ENCODE data around the gene PPCDC.
"Not testable (repeated sequence)": the region's sequence is repeated elsewhere in the genome, so short reads cannot be mapped to it uniquely, and the experiment has no call there.

The PPCDC gene

DNA sequence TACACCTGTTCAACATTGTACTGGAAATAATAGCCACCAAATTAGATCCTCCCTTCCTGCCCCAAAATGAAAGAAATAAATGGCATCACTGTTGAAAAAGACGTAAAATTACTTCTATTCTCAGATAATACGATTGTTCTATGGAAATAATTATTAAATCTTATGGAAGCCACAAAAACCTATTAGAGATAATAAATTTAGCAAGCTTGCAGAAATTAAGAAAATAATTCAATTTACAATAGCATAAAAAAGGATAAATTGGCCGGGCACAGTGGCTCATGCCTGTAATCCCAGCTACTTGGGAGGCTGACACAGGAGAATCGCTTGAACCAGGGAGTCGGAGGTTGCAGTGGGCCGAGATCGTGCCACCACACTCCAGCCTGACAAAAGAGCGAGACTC is 57.8 kb downstream of the PPCDC start:
- no peaks in the 10 kb centered on the region for H3K36me3 ChIP-seq (ENCODE audit: control insufficient read depth in 2 of 2, insufficient read depth in 2 of 2, low read length in 2 of 2)
- H3K27ac ChIP-seq (ENCODE audit: low read depth in 2 of 2, low read length in 2 of 2) = no peak overlapping the region
- H3K9ac ChIP-seq (ENCODE audit: low read depth in 1 of 2, low read length in 2 of 2) = no peak overlapping the region
- H3K4me3 ChIP-seq (ENCODE audit: low read length in 2 of 2) = no peak overlapping the region
- no peaks in the 10 kb centered on the region for H3K4me1 ChIP-seq (ENCODE audit: control insufficient read depth in 2 of 2, insufficient read depth in 2 of 2, low read length in 2 of 2)
- H3K9me3 ChIP-seq (ENCODE audit: control insufficient read depth in 2 of 2, low read length in 2 of 2) = no peaks in the 10 kb centered on the region
- no peaks in the 10 kb centered on the region for H3K27me3 ChIP-seq (ENCODE audit: control insufficient read depth in 2 of 2, insufficient read depth in 2 of 2, low read length in 2 of 2)

DNA sequence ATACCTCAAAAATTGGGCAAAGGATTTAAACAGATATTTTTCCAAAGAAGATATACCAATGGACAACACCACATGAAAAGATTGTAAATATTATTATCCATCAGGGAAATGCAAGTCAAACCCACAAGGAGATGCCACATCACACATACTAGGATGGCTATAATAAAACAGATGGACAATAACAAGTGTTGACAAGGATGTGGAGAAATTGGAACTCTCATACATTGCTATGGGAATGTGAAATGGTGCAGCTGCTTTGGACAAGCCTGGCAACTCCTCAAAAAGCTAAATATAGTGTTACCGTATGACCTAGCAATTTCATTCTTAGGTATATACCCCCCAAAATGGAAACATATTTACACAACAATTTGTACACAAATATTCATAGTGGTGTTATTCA is 59.3 kb downstream of the PPCDC start:
- Histone ChIP-seq H3K27ac (ENCODE audit: low read depth in 2 of 2, low read length in 2 of 2) (no peak overlapping the region), H3K4me3 (ENCODE audit: low read length in 2 of 2) (no peak overlapping the region), H3K9ac (ENCODE audit: low read depth in 1 of 2, low read length in 2 of 2) (no peak overlapping the region), H3K9me3 (ENCODE audit: control insufficient read depth in 2 of 2, low read length in 2 of 2) (no peaks in the 10 kb centered on the region), H3K27me3 (ENCODE audit: control insufficient read depth in 2 of 2, insufficient read depth in 2 of 2, low read length in 2 of 2) (no peaks in the 10 kb centered on the region), H3K4me1 (ENCODE audit: control insufficient read depth in 2 of 2, insufficient read depth in 2 of 2, low read length in 2 of 2) (no peaks in the 10 kb centered on the region), H3K36me3 (ENCODE audit: control insufficient read depth in 2 of 2, insufficient read depth in 2 of 2, low read length in 2 of 2) (no peaks in the 10 kb centered on the region)

DNA sequence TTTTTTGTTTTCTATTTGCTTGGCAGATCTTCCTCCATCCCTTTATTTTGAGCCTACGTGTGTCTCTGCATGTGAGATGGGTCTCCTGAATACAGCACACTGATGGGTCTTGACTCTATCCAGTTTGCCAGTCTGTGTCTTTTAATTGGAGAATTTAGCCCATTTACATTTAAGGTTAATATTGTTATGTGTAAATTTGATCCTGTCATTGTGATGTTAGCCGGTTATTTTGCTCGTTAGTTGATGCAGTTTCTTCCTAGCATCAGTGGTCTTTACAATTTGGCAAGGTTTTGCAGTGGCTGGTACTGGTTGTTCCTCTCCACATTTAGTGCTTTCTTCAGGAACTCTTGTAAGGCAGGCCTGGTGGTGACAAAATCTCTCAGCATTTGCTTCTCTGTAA is 62.3 kb downstream of the PPCDC start:
- H3K27me3 ChIP-seq (ENCODE audit: control insufficient read depth in 2 of 2, insufficient read depth in 2 of 2, low read length in 2 of 2); H3K9me3 ChIP-seq (ENCODE audit: control insufficient read depth in 2 of 2, low read length in 2 of 2); H3K27ac ChIP-seq (ENCODE audit: low read depth in 2 of 2, low read length in 2 of 2); H3K4me1 ChIP-seq (ENCODE audit: control insufficient read depth in 2 of 2, insufficient read depth in 2 of 2, low read length in 2 of 2); H3K9ac ChIP-seq (ENCODE audit: low read depth in 1 of 2, low read length in 2 of 2); H3K4me3 ChIP-seq (ENCODE audit: low read length in 2 of 2); H3K36me3 ChIP-seq (ENCODE audit: control insufficient read depth in 2 of 2, insufficient read depth in 2 of 2, low read length in 2 of 2): not testable (repeated sequence)

DNA sequence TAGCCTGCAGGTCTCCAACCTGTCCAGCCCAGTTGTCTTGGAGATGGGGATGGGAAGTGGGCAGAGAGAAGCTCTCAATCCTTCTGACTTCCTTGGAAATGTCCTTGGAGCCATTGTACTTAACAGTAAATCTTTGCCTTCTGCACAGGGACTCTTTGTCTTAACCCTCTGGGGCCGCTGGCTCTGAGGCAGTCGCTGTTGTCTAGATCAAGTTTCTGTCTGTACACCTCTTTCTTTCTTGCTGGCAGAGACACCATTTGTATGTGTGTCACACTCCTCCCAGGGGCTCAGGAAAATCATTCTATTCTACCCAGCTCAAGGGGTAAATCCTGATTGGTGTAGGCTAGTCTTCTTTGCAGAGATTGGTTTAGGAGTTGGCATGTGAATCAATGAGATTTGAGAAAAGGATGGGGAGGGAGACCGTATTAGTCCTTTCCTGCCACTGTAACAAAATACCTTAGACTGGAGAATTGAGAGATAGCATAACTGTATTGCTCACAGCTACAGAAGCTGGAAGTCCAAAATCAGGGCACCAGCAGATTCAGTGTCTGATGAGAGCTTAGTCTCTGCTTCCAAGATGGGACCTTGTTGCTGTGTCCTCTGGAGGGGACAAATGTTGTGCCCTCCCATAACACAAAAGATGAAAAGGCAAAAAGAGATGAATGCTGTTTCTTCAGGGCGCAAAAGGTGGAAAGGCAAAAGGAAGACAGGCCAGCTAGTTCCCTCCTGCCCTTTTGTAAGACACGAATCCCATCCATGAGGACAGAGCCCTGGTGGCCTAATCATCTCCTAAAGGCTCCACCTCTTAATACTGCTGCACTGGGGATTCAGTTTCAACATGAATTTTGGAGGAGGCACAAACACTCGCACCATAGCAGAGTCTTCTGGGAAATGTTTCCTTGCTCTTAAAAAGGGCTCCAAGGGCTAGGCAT is 66.3 kb downstream of the PPCDC start:
- no peak overlapping the region for H3K4me3 ChIP-seq (ENCODE audit: low read length in 2 of 2)
- H3K9ac ChIP-seq (ENCODE audit: low read depth in 1 of 2, low read length in 2 of 2) = no peak overlapping the region
- no peaks in the 10 kb centered on the region for H3K36me3 ChIP-seq (ENCODE audit: control insufficient read depth in 2 of 2, insufficient read depth in 2 of 2, low read length in 2 of 2)
- H3K27me3 ChIP-seq (ENCODE audit: control insufficient read depth in 2 of 2, insufficient read depth in 2 of 2, low read length in 2 of 2) = no peaks in the 10 kb centered on the region
- no peaks in the 10 kb centered on the region for H3K4me1 ChIP-seq (ENCODE audit: control insufficient read depth in 2 of 2, insufficient read depth in 2 of 2, low read length in 2 of 2)
- no peak overlapping the region for H3K27ac ChIP-seq (ENCODE audit: low read depth in 2 of 2, low read length in 2 of 2)
- no peaks in the 10 kb centered on the region for H3K9me3 ChIP-seq (ENCODE audit: control insufficient read depth in 2 of 2, low read length in 2 of 2)

DNA sequence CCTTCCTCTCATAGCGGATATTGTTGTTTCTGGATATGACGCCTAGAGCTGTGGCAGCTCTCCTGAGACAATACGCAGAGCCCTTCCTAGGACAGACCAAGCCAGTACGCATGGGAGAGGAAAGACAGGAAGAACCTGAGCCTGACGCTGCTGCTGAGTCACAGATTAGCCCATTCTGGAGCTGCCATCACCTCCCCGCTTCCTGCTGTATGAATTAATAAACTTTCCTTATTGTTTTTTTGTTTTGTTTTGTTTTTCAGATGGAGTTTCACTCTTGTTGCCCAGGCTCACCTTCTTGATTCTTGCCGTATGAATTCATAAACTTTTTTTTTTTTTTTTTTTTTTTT is 67.0 kb downstream of the PPCDC start:
- no peaks in the 10 kb centered on the region for H3K36me3 ChIP-seq (ENCODE audit: control insufficient read depth in 2 of 2, insufficient read depth in 2 of 2, low read length in 2 of 2)
- H3K4me3 ChIP-seq (ENCODE audit: low read length in 2 of 2) = no peak overlapping the region
- H3K9ac ChIP-seq (ENCODE audit: low read depth in 1 of 2, low read length in 2 of 2) = no peak overlapping the region
- no peaks in the 10 kb centered on the region for H3K4me1 ChIP-seq (ENCODE audit: control insufficient read depth in 2 of 2, insufficient read depth in 2 of 2, low read length in 2 of 2)
- H3K9me3 ChIP-seq (ENCODE audit: control insufficient read depth in 2 of 2, low read length in 2 of 2) = no peaks in the 10 kb centered on the region
- H3K27me3 ChIP-seq (ENCODE audit: control insufficient read depth in 2 of 2, insufficient read depth in 2 of 2, low read length in 2 of 2) = no peaks in the 10 kb centered on the region
- H3K27ac ChIP-seq (ENCODE audit: low read depth in 2 of 2, low read length in 2 of 2) = no peak overlapping the region

DNA sequence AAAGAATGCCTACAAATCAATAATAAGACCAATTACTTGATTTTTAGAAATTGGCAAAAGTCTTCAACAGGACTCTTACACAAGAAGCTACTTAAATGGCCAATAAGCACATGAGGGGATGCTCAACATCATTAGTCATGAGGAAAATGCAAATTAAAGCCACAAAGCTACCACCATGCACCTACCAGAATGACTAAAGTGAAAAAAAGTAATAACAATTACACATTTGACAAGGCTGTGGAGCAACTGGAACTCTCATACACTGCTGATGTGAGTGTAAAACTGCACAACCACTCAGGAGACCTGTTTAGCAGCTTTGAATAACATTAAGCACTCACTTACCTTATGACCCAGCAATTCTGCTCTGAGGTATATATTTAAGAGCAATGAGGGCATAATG is 68.4 kb downstream of the PPCDC start:
- H3K9me3 ChIP-seq (ENCODE audit: control insufficient read depth in 2 of 2, low read length in 2 of 2) = no peaks in the 10 kb centered on the region
- H3K4me3 ChIP-seq (ENCODE audit: low read length in 2 of 2) = no peak overlapping the region
- H3K9ac ChIP-seq (ENCODE audit: low read depth in 1 of 2, low read length in 2 of 2) = no peak overlapping the region
- no peaks in the 10 kb centered on the region for H3K36me3 ChIP-seq (ENCODE audit: control insufficient read depth in 2 of 2, insufficient read depth in 2 of 2, low read length in 2 of 2)
- H3K4me1 ChIP-seq (ENCODE audit: control insufficient read depth in 2 of 2, insufficient read depth in 2 of 2, low read length in 2 of 2) = no peaks in the 10 kb centered on the region
- H3K27me3 ChIP-seq (ENCODE audit: control insufficient read depth in 2 of 2, insufficient read depth in 2 of 2, low read length in 2 of 2) = no peaks in the 10 kb centered on the region
- H3K27ac ChIP-seq (ENCODE audit: low read depth in 2 of 2, low read length in 2 of 2) = no peak overlapping the region

DNA sequence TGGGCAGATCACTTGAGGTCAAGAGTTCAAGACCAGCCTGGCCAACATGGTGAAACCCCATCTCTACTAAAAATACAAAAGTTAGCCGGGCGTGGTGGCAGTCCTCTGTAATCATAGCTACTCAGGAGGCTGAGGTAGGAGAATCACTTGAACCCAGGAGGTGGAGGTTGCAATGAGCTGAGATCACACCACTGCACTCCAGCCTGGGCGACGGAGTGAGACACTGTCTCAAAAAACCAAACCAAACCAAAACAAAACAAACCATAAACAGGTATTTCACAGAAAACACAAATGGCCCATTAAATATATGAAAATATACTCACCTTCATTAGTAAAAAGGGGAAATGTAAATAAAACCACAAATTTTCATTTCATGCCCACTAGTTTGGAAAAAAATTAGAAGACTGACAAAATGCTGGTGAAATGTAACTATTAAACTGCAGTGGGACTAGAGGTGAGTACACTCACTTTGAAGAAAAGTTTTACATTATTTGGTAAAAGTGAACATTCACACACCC is 71.6 kb downstream of the PPCDC start:
- not testable (repeated sequence) for H3K27me3 ChIP-seq (ENCODE audit: control insufficient read depth in 2 of 2, insufficient read depth in 2 of 2, low read length in 2 of 2)

DNA sequence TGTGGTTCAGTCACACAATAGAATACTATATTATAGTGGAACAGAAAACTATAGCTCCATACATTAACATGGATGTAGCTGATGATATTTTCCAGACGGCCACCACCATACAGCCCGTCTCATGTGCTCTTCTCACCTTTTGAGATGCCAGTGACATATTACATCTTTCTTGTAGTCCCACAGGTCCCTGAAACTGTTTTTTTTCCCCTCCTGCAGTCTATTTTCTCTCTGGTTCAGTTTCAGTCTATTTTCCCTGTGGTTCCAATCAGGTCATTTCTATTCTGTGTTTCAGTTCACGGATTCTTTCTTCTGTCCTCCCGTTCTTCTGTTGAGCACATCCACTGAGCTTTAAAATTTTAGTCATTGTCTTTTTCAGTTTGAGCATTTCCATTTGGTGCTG is 72.2 kb downstream of the PPCDC start:
- Histone ChIP-seq H3K4me1 (ENCODE audit: control insufficient read depth in 2 of 2, insufficient read depth in 2 of 2, low read length in 2 of 2) (no peaks in the 10 kb centered on the region), H3K4me3 (ENCODE audit: low read length in 2 of 2) (no peak overlapping the region), H3K9me3 (ENCODE audit: control insufficient read depth in 2 of 2, low read length in 2 of 2) (no peaks in the 10 kb centered on the region)

More for the DNA sequence above, 71.6 kb downstream of the PPCDC start:
- H3K36me3 ChIP-seq (ENCODE audit: control insufficient read depth in 2 of 2, insufficient read depth in 2 of 2, low read length in 2 of 2); H3K9ac ChIP-seq (ENCODE audit: low read depth in 1 of 2, low read length in 2 of 2); H3K27ac ChIP-seq (ENCODE audit: low read depth in 2 of 2, low read length in 2 of 2); H3K4me3 ChIP-seq (ENCODE audit: low read length in 2 of 2); H3K4me1 ChIP-seq (ENCODE audit: control insufficient read depth in 2 of 2, insufficient read depth in 2 of 2, low read length in 2 of 2); H3K9me3 ChIP-seq (ENCODE audit: control insufficient read depth in 2 of 2, low read length in 2 of 2): not testable (repeated sequence)

DNA sequence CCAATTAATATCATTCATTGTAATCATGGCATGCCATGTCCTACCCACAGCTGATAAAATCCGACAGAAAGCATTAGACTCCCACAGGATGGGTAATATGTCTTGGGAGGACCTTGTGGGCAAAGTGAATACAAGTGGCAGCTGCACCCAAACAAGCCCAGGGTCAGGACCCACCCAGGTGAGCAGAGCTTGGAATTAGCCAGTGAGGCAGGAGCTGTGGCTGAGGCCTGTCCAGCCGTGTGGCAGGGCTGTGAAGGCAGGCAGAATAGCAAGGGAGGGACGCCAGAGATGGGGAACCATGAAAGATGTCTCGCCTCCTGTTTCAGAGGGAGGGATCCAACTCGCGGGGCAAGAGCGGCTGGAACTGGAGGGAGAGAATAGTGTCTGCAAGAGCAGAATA is 74.5 kb downstream of the PPCDC start:
- no peaks in the 10 kb centered on the region for H3K9me3 ChIP-seq (ENCODE audit: control insufficient read depth in 2 of 2, low read length in 2 of 2)
- no peaks in the 10 kb centered on the region for H3K4me1 ChIP-seq (ENCODE audit: control insufficient read depth in 2 of 2, insufficient read depth in 2 of 2, low read length in 2 of 2)
- H3K27me3 ChIP-seq (ENCODE audit: control insufficient read depth in 2 of 2, insufficient read depth in 2 of 2, low read length in 2 of 2) = no peaks in the 10 kb centered on the region
- no peaks in the 10 kb centered on the region for H3K36me3 ChIP-seq (ENCODE audit: control insufficient read depth in 2 of 2, insufficient read depth in 2 of 2, low read length in 2 of 2)
- no peak overlapping the region for H3K9ac ChIP-seq (ENCODE audit: low read depth in 1 of 2, low read length in 2 of 2)
- H3K27ac ChIP-seq (ENCODE audit: low read depth in 2 of 2, low read length in 2 of 2) = no peak overlapping the region
- no peak overlapping the region for H3K4me3 ChIP-seq (ENCODE audit: low read length in 2 of 2)

More for the DNA sequence above, 72.2 kb downstream of the PPCDC start:
- no peaks in the 10 kb centered on the region for H3K27me3 ChIP-seq (ENCODE audit: control insufficient read depth in 2 of 2, insufficient read depth in 2 of 2, low read length in 2 of 2)
- H3K9ac ChIP-seq (ENCODE audit: low read depth in 1 of 2, low read length in 2 of 2) = no peak overlapping the region
- H3K27ac ChIP-seq (ENCODE audit: low read depth in 2 of 2, low read length in 2 of 2) = no peak overlapping the region
- no peaks in the 10 kb centered on the region for H3K36me3 ChIP-seq (ENCODE audit: control insufficient read depth in 2 of 2, insufficient read depth in 2 of 2, low read length in 2 of 2)

DNA sequence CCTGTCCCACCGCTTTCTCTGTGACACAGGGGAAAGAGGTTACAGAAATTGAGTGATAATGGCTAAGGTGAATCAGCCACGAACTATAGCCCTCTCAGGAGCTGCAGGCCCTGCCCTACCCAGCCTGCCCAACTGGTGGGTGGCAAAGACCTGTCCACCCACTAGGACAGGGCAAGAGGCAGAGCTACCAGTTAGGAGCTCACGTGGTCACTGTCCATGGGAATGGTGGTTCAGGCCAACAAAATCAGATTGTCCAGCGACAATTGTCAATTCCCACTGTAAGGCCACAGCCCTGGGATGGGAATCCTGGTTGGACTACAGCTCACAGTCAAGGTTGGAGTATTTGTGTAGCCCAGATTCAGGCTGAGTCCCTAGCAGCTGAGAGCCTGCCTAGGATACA is 75.0 kb downstream of the PPCDC start:
- no peaks in the 10 kb centered on the region for H3K9me3 ChIP-seq (ENCODE audit: control insufficient read depth in 2 of 2, low read length in 2 of 2)
- no peaks in the 10 kb centered on the region for H3K27me3 ChIP-seq (ENCODE audit: control insufficient read depth in 2 of 2, insufficient read depth in 2 of 2, low read length in 2 of 2)
- no peak overlapping the region for H3K27ac ChIP-seq (ENCODE audit: low read depth in 2 of 2, low read length in 2 of 2)
- no peaks in the 10 kb centered on the region for H3K36me3 ChIP-seq (ENCODE audit: control insufficient read depth in 2 of 2, insufficient read depth in 2 of 2, low read length in 2 of 2)
- no peak overlapping the region for H3K9ac ChIP-seq (ENCODE audit: low read depth in 1 of 2, low read length in 2 of 2)
- no peak overlapping the region for H3K4me3 ChIP-seq (ENCODE audit: low read length in 2 of 2)
- no peaks in the 10 kb centered on the region for H3K4me1 ChIP-seq (ENCODE audit: control insufficient read depth in 2 of 2, insufficient read depth in 2 of 2, low read length in 2 of 2)

All from mucosa of rectum (tissue), 2 donors.